Measurements from ENCODE around the gene SETD4.

SETD4 gene

DNA sequence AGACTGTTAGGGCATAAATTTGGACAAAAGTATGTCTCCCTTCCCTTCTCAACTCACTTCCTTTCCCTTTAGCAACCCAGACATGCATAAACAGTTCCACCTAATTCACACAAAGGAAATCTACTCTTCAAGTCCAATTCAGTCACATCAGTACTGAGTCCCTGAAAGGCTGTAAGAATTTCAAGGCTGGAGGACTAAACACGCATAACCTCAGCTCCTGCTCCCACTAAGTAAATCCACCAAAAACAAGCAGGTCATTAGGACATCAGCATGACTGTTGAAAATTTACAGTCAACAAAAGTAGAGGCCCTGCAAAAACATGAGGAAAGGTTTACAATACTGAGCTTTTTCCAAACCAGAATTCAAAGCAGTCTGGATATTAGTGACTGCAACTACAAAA lies 18.4 kb downstream of the SETD4 start:
- no peak for DNase-seq

DNA sequence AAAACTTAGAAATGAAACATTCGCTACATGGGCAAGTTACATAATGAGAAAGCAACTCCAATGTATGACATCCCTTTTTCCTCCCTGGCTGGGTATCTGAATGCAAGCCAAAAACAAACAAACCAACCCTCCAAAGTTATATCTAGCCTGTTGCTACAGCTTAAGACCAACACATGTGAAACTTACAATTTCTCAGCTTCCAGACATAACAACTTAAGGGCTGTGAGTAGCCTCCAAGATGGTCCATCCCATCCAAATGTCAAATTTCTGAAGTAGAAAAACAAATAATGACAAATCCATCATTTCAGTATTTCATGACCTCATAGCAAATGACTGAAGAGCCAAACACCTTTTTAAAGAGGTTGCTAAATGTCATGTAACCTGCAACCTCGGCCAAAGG lies 19.9 kb downstream of the SETD4 start:
- no peak for DNase-seq

DNA sequence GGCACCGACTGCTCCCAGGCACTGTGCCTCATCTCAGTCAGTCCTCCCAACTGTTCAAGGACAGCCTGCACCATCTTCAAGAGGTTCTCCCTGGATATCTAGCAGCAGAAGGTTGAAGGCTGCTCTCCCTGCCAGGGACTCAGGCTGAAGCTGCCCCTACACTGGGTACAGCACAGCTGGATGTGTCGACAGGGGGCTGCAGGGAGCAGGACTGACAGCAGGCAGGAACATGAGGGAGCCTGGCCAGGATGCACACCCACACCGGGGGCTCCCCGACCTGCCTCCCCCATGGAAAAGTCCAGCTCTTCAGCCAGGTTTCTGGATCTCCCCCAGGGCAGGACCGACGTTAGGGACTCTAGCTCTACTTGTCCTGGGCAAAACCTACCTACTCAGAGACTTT lies 20.5 kb downstream of the SETD4 start:
- DNase-seq: no peak

DNA sequence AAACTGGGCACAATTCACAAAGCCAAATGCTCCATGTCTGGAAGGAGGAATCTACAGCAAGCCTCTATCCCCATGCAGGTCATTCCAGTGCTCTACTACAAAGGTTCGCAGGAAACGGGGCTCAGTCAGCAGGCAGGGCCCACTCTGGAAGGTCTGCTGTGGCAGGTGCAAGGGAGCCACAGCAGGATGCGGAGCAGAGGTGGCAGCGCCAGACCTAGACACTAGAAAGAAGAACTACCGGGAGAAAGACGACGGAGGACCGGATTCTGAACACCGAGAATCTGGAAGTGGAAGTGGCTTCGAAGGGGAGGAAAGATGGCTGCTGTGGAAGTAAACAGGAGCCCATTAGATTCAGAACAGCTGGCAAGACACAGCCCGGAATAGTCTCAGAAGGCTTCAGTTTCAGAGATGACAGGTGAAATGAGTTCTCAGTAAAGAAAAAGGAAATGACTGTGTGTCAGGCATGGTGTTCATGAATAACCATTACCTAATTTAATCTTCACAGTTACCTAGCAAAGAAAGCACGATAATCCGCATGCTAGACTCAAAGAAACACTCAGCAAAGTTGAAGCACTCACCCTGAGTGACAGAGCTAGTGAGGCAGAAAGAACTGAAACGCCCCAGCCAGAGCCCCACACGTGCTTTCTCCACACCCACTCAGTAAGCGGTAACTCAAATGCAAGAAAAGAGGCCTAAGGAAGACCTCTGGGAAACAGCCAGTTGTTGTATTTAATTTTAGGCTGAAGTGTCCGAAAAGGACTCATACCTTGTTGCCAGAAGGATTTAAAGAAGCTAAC lies 21.4 kb downstream of the SETD4 start:
- no peak for DNase-seq

DNA sequence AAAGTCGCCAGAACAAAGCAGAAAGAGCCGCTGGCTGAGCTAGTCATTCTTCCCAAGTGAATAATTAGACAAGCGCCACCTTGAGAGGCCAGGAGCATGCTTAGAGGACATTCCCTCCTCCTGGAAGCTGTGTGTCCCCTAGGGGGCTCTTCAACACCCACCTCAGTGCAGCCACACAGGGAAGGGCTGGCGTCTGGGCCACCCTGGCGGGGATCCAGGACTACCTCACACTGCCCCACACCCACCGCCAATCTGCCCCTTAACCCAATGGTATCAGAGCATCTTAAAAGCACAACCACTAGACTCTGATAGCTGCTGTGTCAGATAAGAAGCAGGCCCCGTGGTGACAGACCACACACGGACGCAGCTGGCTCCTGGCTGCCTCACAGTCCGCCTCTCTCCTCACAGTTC lies 24.9 kb downstream of the SETD4 start:
- DNase-seq: no peak

DNA sequence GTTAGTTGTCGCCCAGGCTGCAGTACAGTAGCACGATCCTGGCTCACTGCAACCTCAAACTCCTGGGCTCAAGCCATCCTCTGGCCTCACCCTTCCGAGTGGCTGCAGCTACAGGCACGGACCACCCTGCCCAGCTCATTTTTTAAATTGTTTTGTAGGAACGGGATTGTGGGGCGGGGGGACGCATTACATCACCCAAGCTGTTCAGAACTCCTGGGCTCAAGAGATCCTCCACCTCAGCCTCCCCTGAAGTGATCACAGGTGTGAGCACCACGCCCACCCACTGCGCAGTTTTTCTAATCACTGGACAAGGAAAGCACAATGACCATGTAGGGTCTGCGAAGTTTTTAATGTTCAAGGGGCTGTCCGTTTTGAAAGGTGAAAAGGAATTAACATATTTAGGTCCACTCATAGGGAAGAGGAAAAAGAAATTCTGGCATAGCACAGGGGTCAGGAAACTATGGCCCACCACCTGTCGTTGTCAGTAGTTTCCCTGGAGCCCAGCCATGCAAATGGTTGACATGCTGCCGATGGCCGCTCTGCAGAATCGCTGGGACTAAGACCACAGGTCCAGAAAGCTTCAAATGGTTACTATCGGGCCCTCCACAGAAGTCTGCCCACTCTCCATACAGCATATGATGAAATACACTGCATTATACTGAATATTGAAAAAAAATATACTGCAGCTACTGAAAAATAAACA lies 26.0 kb downstream of the SETD4 start:
- no peak for DNase-seq

DNA sequence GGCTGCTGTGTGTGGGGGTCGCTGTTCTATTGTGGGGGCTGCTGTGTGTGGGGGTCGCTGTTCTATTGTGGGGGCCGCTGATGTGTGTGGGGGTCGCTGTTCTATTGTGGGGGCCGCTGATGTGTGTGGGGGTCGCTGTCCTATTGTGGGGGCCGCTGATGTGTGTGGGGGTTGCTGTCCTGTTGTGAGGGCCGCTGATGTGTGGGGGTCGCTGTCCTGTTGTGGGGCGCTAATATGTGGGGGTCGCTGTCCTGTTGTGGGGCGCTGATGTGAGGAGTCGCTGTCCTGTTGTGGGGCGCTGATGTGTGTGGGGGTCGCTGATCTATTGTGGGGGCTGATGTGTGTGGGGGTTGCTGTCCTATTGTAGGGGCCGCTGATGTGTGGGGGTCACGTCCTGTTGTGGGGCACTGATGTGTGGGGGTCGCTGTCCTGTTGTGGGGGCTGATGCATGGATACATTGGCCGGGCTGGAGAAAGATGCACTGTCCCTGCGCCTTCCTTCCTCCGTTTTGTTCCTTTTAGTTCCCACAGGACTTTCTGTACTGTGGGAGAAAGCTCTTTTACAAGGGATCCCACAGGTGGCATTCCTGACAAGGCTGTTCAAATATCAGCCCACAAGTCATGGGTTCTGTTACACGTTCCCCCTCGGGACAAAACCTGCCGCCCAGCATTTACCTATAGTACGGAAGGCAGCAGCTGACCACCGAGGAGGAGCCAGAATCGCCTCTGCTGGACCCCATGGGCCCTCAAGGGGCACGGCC lies 27.5 kb downstream of the SETD4 start:
- DNase-seq: no peak

DNA sequence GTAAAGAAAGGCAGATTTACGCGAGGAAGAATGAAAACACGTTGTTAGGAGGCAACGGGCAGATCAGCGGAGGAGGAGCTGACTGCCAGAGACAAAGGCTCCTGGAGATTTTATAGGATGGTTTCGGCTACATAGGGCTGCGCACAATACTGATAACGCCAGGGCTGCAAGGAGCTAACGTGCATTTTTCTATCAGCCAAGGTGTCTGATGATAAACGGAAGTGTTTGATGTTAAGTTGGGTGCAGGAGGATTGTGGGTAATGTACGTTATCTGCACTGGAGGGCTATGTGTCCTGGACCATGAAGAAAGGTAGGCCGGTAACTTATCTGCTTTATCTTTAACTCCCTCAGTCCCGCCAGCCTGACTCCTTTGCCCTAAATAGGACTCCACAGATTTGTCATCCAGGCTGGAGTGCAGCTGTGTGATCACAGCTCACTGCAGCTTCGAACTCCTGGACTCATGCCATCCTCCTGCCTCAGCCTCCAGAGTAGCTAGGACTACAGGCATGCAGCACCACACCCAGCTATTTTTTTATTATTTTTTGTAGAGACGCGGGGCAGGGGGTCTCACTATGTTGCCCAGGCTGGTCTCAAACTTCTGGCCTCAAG lies 29.6 kb downstream of the SETD4 start:
- no peak for DNase-seq

DNA sequence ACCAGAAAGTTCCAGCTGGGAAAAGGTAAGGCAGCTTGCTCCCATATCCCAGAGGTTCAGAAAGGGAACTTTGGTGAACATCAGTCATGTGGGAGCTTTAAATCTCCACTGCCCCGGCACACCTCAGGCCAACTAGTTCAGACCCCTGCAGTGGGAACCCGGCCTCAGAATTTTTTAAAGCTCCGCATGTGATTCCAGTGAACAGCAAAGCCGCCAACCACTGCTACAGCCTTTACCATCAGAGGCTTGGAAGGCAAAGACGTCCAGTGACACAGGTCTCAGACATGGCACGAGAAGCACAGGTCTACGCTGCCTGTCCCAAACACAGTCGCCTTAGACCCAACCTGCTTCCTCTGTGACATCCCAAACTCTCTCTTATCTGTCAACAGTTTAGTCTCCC lies 31.0 kb downstream of the SETD4 start:
- DNase-seq: no peak

DNA sequence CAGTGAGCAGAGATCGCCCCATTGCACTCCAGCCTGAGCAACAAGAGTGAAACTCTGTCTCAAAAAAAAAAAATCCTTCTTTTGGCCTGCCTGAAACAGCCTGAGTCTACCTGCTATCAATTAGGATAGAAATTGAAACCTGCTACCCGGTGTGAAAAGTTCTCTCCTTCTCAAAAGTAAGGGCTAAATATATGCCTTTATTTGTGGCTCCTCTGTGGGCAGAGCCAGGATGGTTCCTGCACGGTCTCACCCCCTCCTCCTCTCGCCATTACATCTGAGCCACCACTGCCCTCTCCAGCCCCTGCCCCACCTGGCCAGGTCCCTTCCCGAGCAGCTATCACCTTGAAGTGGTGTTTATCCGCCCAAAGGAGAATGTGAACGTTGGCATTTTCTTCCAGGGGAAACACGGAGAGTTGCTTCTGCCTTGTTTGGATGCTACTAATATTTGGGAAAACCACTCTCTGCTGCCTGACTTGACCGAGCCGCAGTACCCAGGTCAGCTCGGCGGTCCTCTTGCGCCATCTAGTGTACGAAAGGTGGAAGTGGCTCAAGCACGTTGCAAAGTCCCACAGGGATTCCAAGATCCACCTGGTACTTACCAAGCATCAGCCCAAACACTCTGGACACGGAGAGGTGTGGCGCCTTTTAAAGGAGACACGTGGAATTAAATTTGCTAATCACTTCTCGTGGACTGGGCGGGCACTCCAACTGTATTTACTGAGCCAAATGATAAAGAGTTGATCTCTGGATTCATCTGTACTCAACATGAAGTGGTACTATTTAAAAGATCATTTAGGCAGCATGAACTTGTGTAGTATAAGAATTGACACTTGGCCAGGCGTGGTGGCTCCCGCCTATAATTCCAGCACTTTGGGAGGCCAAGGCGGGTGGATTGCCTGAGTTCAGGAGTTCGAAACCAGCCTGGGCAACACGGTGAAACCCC lies 31.9 kb downstream of the SETD4 start:
- DNase-seq: peak; percentile 85

DNA sequence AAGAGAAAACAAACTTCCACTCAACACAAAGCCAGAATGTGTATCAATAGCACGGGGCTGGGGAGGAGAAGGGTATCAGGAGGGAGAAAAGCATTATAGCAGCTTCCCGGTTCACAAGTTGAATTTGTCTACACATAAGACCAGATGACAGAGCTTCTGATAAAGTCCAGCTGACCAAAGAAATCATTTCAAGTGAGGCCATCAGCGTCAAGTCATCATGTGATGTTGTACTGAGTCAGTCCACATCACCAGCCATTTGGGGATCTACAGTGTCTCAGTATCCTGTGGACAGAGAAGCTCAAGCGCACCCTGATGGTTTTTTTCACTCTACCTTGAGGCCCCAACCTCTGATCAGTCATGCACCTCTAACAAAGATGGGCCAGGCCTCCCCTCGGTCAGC lies 33.0 kb downstream of the SETD4 start:
- no peak for DNase-seq

DNA sequence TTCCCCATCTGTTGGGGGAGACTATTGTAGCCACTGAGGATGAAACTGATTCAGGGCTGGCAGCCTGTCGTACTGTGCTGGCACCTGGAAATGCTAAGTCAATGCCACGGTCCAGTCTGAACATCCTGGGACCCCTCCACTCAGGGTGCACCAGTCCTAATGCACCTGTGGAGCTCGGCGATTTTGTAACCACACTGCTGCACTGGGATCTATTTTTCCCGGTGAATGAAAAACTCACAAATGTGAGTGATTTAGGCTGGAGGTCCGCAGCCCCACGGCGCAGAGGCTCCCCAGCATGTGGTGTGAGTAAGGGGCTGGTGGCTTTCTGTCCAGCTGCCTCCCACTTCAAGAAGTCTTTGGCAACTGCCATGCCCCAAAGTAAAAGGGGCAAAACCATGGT lies 35.5 kb downstream of the SETD4 start:
- no peak for DNase-seq

DNA sequence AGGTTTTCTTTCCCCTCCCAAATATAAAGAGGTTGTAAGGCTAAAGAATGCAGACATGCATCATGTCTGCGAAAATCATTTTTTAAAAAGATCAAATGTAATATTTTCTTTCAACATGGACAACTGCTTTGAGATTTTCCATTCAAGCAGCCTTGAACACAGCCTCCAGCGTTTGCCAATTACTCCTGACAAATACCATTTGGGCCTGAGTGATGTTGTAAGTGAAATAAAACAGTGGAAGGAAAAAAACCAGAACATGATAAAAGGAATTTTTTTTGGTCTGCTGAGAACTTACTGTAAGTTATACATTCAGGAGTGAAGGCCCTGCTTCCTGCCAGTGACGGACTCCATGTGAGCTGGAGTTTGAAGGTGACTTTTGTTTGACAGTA lies 37.2 kb downstream of the SETD4 start:
- no peak for DNase-seq

DNA sequence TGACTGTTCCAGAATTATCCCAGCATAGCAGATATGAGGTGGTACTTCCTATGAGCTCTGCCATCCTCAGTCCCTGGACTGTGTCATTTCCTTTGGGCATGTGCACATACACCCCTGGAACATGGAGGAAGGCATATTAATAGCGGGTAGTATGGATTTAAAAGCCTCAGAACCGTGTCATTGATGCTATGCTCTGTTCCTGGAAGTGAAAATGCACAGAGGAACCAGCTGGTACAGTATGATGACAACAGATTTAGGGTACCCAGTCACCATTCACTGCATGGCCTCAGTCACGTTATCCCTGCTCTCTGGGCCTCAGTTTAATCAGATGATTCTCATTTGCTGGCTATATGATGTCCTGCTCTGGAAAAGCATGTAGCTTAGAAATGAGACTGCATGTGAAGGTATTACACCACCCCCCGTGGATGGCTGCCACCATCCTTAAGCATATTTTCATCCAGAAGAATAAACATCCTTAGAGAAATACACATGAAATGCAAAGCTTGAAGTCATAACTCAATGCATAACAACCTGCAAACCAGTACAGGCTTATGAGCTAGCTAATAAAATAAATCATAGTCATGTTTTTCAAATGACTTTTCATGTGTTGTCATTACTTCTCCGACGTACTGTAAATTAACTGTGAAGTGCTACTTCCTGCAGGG lies 37.8 kb downstream of the SETD4 start:
- no peak for DNase-seq

DNA sequence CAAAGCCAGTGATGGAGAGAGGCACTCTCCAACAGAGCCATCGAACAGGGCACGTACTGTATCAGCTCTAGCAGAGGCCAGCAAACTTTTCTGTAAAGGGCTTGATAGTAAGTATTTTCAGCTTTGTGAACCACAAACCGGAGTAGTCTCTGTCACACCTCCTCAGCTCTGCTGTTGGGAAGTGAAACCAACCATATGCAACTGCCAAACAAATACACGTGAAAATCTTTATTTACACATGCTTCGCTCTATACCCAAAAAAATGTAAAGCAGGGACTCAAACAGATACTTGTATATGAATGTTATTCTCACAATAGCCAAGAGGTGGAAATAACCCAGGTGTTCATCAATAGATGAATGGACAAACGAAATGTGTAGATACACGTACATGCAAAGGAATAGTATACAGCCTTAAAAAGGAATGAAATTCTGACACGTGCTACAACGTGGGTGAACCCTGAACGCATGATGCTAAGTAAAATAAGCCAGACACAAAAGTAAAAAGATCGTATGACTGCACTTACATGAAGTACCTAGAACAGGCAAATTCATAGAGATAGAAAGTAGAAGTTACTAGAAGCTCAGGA lies 39.0 kb downstream of the SETD4 start:
- DNase-seq: no peak

DNA sequence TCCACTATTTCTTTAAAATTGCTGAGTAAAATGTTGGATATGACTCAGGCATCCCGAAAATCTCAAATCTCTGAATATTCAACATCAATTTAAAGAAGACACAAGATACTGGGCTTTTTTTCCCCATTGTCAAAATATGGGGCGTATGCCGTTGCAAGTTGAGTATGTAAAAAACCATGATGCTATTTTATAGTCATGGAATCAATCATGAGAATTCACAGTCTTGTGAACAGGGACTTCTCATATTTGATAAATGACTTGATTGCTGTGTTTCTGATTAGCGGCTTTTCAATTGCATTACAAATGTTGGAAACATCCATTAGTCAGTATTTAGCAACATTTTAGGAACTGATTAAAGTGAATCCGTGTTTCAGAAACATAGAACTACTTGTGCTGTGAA lies 45.3 kb downstream of the SETD4 start:
- no peak for DNase-seq

DNA sequence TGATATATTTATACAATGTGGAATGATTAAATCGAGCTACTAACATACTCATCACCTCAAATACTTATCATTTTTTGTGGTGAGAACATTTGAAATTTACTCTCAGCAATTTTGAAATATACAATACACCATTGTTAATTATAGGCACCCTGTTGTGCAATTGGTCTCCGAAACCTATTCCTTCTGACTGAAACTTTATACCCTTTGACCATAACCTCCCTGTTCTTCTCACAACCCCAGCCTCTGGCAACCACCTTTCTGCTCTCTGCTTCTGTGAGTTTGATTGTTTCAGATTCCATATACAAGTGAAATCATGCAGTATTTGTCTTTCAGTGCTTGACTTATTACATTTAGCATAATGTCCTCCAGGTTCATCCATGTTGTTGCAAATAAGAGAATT lies 49.5 kb downstream of the SETD4 start:
- no peak for DNase-seq

DNA sequence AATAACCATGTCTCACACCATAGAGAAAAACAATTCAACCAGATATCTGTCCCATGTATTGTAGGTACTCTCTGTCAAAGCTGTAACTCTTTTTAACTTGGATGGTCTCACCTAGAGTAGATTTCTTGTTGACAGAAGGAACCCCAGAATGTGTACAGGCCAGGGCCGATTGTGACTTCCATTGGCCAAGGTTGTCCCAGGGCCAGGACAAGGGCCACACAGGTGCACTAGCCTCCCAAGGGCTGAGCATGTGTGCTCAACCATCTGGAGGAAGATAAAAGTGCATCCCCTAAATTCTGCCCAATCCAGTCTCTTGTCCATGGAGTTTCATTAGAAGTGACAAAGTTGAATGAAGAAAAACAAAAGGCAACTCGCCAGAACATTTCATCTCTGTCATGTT lies 51.8 kb downstream of the SETD4 start:
- no peak for DNase-seq

DNA sequence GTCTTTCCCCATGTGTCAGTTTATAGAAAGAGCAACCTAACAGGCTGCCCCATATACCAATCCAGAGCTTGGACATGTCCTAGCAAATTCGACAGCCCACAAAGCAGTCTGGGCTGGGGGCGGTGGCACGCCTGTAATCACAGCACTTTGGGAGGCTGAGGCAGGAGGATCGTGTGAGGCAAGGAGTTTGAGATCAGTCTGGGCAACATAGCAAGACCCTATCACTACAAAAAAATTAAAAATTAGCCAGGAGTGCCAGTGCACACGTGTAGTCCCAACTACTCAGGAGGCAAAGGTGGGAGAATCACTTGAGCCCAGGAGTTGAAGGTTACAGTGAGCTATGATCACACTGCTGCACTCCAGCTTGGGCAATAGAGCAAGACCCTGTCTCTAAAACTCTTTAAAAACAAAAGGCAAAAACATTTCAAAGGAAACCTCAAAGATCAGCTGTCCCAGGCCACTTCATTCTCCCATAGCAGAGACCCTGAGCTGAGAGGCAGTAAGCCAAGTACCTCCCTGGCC lies 54.4 kb downstream of the SETD4 start:
- no peak for DNase-seq

DNA sequence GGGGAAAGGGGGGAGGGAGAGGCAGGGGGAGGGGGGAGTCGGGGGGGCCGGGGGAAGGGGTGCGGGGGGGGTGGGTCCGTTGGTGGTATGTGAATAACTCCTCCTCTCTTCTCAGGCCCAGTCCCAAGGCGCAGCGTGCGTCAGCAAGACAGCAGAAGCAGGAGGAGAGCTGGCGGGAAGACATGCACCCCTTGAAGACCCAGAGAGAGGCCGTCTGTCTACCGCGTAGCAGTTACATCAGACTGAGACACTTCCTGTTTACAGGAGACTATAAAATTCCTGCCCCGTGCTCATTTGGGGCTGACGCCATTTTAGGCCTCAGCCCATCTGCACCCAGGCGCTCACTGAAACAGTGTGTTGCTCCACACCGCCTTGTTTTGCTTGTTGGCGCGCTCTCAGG lies 55.3 kb downstream of the SETD4 start:
- no peak for DNase-seq

DNA sequence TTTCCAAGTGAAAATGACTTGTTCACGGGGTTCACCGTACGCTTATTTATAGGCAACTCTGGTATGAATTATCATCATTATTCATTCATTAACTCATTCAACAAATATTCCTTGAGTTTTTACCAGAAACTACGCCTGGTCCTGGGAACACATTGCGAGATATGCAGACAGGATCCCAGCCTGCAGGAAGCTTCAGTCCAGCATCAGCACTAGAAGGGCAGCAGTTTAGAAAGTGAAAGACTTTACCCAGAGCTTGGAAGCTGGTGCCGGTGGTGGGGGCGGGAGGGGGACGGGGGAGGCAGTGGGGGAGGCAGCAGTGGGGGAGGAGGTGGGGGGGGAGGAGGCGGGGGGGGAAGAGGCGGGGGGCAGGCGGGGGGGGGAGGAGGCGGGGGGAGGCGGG lies 55.9 kb downstream of the SETD4 start:
- DNase-seq: no peak

Measured in NCI-H510A treated with DMSO at 0.1 percent for 48 hours (cell line).